Thyroid gland (tissue), 4 donors: ENCODE measurements around the gene FURIN.

ENCODE experiments used
- POLR2A ChIP-seq, 2 donors: fragments of 450-650 bp; IDR thresholded peaks; one replicate each; pipeline ENCODE4 v1.6.1; 2017; ENCODE audit warnings: antibody characterized with exemption in 2 of 2, mild to moderate bottlenecking in 2 of 2, moderate library complexity in 1 of 2
- TF ChIP-seq, protein P1 (sequence below), 6 experiments: fragments of 200-600 bp in 3 of 6; fragments of 450-650 bp in 3 of 6; sonication (generic) in 3 of 6; IDR thresholded peaks; one replicate each; pipeline ENCODE4 v1.5.1; 2016 to 2019; ENCODE audit warnings: antibody characterized with exemption in 6 of 6, mild to moderate bottlenecking in 2 of 6, inconsistent platforms in 1 of 6, moderate library complexity in 1 of 6

DNA sequence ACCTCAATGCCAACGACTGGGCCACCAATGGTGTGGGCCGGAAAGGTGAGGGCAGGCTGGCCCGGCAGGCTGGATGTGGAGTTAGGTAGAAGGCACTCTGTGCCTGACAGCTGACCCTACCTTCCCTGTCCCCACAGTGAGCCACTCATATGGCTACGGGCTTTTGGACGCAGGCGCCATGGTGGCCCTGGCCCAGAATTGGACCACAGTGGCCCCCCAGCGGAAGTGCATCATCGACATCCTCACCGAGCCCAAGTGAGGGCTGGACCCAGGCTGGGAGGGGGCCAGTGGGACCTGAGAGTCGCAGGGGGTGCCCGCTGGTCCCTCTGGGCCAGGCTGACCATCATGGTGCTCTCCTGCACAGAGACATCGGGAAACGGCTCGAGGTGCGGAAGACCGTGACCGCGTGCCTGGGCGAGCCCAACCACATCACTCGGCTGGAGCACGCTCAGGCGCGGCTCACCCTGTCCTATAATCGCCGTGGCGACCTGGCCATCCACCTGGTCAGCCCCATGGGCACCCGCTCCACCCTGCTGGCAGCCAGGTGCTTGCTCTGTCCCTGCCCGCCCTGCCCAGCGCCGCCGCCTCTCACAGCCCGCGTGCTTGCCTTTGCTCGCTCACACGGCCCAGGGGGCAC is 11.5 kb downstream of the FURIN start:
- TF ChIP-seq, protein P1, sequence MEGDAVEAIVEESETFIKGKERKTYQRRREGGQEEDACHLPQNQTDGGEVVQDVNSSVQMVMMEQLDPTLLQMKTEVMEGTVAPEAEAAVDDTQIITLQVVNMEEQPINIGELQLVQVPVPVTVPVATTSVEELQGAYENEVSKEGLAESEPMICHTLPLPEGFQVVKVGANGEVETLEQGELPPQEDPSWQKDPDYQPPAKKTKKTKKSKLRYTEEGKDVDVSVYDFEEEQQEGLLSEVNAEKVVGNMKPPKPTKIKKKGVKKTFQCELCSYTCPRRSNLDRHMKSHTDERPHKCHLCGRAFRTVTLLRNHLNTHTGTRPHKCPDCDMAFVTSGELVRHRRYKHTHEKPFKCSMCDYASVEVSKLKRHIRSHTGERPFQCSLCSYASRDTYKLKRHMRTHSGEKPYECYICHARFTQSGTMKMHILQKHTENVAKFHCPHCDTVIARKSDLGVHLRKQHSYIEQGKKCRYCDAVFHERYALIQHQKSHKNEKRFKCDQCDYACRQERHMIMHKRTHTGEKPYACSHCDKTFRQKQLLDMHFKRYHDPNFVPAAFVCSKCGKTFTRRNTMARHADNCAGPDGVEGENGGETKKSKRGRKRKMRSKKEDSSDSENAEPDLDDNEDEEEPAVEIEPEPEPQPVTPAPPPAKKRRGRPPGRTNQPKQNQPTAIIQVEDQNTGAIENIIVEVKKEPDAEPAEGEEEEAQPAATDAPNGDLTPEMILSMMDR (IDR thresholded peaks at IDR 0.05), result no peak
- no peak for TF ChIP-seq POLR2A (IDR thresholded peaks at IDR 0.05)
